PFSK-1 (cell line): Measurements from ENCODE around the gene TRIM29. TPM values are rescaled to one million over a fixed set of nuclear protein-coding genes. Genes with fewer than 3 reads are reported as not detected.

Experiments
- FOXP2 ChIP-seq: optimal IDR thresholded peaks from 2 replicates; pipeline ENCODE3; 2011; ENCODE audit warnings: borderline replicate concordance, control low read depth, inconsistent platforms; ENCODE audit not compliant: insufficient read depth; ENCODE audit errors: extremely low read length, extremely low read depth
- POLR2AphosphoS5 ChIP-seq: IDR thresholded peaks from 2 replicates; pipeline ENCODE4 v1.6.1; 2012; ENCODE audit warnings: low read depth, mild to moderate bottlenecking, control low read depth, low read length, moderate library complexity
- REST ChIP-seq, 2 experiments: IDR thresholded peaks; 2 replicates each; pipeline versions ENCODE4 v1.6.1 to v1.8.0; 2011 to 2012; ENCODE audit warnings: low read depth in 2 of 2, low read length in 2 of 2, control low read depth in 1 of 2, inconsistent platforms in 1 of 2, mild to moderate bottlenecking in 1 of 2, moderate library complexity in 1 of 2; ENCODE audit not compliant: insufficient read depth in 1 of 2
- SIN3A ChIP-seq: IDR thresholded peaks from 2 replicates; pipeline ENCODE4 v1.6.1; 2012; ENCODE audit warnings: mild to moderate bottlenecking, low read length, moderate library complexity, borderline replicate concordance; ENCODE audit not compliant: insufficient read depth
- TAF1 ChIP-seq: IDR thresholded peaks from 2 replicates; pipeline ENCODE4 v1.6.1; 2012; ENCODE audit warnings: low read length, control low read depth, borderline replicate concordance; ENCODE audit not compliant: insufficient read depth
- polyA plus RNA-seq: library from polyadenylated mRNA; unstranded; fragments of >200 nt; gene quantifications from one replicate; pipeline ENCODE4 v1.2.1, GENCODE V29; 2012; ENCODE audit warnings: low read depth, missing spikeins; ENCODE audit not compliant: insufficient read length

The TRIM29 gene
- polyA plus RNA-seq, result not detected

GRCh38 chr11:120137611-120138521, at the start of gene TRIM29:
TSS of gene TRIM29 (minus strand) at chr11:120138113. CDS start at chr11:120138031, 82 bp downstream.
- TF ChIP-seq REST (IDR thresholded peaks at IDR 0.05; ENCODE audit: insufficient read depth in 1 of 2, low read depth in 2 of 2, low read length in 2 of 2), result no peak
- TF ChIP-seq SIN3A, result no peak
- no peak for TF ChIP-seq POLR2AphosphoS5
- TF ChIP-seq TAF1, result no peak
- no peak for TF ChIP-seq FOXP2

- TF ChIP-seq POLR2AphosphoS5 (no peak), FOXP2 (no peak), SIN3A (no peak), TAF1 (no peak), REST (IDR thresholded peaks at IDR 0.05; ENCODE audit: insufficient read depth in 1 of 2, low read depth in 2 of 2, low read length in 2 of 2) (no peak)
Observed at GRCh38 chr11:120186774-120187591, 49.1 kb upstream of the TRIM29 start.

GRCh38 chr11:120186456-120186773, 48.5 kb upstream of the TRIM29 start:
- TF ChIP-seq FOXP2 (no peak), REST (IDR thresholded peaks at IDR 0.05; ENCODE audit: insufficient read depth in 1 of 2, low read depth in 2 of 2, low read length in 2 of 2) (no peak), SIN3A (no peak), POLR2AphosphoS5 (no peak), TAF1 (no peak)

- TF ChIP-seq SIN3A (no peak), POLR2AphosphoS5 (no peak)
Observed at GRCh38 chr11:120185706-120186455, 48.0 kb upstream of the TRIM29 start.

- TF ChIP-seq REST (IDR thresholded peaks at IDR 0.05; ENCODE audit: insufficient read depth in 1 of 2, low read depth in 2 of 2, low read length in 2 of 2) (peak; percentile 44 to 67; a peak in 2 of 4 replicates), TAF1 (no peak), FOXP2 (no peak)
Observed at GRCh38 chr11:120184946-120185705, 47.2 kb upstream of the TRIM29 start.
